Measurements from ENCODE around the gene MTFR1L. TPM values are rescaled to one million over a fixed set of nuclear protein-coding genes. Genes with fewer than 3 reads are reported as not detected.
"Not testable (repeated sequence)": the region's sequence is repeated elsewhere in the genome, so short reads cannot be mapped to it uniquely, and the experiment has no call there.

MTFR1L gene
- polyA plus RNA-seq, 3 donors: 67.3 to 73.5 (median 69.9) TPM

- Mint-ChIP-seq H3K9me3 (peaks cover 0 to 3% (median 0%) of the 10 kb centered on the region in 7 donors), H3K4me1 (no peaks in the 10 kb centered on the region), H3K4me3 (no peak overlapping the region), H3K27ac (no peak overlapping the region), H3K36me3 (peaks cover 45 to 46% of the 10 kb centered on the region in 2 donors), H3K27me3 (ENCODE audit: low read depth in 3 of 3) (no peaks in the 10 kb centered on the region)
- intact Hi-C loops (cut with micrococcal nuclease): no loop called here
- Histone ChIP-seq H3K4me1 (ENCODE audit: control insufficient read depth in 1 of 2, insufficient read depth in 2 of 2, low read length in 2 of 2) (no peaks in the 10 kb centered on the region), H3K27ac (ENCODE audit: low read depth in 1 of 2, low read length in 2 of 2) (no peak overlapping the region), H3K4me3 (replicated peaks in 1 of 3; ENCODE audit: low read depth in 2 of 3, low read length in 3 of 3) (no peak overlapping the region), H3K9ac (ENCODE audit: insufficient read depth, low read length, poor library complexity, severe bottlenecking) (no peak overlapping the region), H3K36me3 (replicated peaks in 1 of 2; ENCODE audit: control insufficient read depth in 1 of 2, insufficient read depth in 2 of 2, low read length in 2 of 2) (peaks cover 31 to 48% of the 10 kb centered on the region in 2 donors), H4K20me1 (ENCODE audit: insufficient read depth, low read length) (no peaks in the 10 kb centered on the region), H3K9me3 (replicated peaks in 1 of 2; ENCODE audit: control insufficient read depth in 1 of 2, insufficient read depth in 1 of 2, low read length in 2 of 2) (no peaks in the 10 kb centered on the region), H2AFZ (ENCODE audit: insufficient read depth, low read depth, low read length, poor library complexity, severe bottlenecking) (no peak overlapping the region), H3K4me2 (replicated peaks; ENCODE audit: extremely low read depth, low read length, poor library complexity, severe bottlenecking) (no peak overlapping the region), H3K27me3 (ENCODE audit: control insufficient read depth in 2 of 2, insufficient read depth in 2 of 2, low read length in 2 of 2) (no peaks in the 10 kb centered on the region), H3K79me2 (ENCODE audit: insufficient read depth, low read length) (peaks cover 15% of the 10 kb centered on the region)
- WGBS (ENCODE audit: insufficient coverage): no CpG with 5 or more reads among the region's 1 CpG
- no peak for DNase-seq
- no peak for TF ChIP-seq CTCF (IDR thresholded peaks at IDR 0.05)
Measured at GRCh38 chr1:25837262-25837875, 17.6 kb downstream of the MTFR1L start.

DNA sequence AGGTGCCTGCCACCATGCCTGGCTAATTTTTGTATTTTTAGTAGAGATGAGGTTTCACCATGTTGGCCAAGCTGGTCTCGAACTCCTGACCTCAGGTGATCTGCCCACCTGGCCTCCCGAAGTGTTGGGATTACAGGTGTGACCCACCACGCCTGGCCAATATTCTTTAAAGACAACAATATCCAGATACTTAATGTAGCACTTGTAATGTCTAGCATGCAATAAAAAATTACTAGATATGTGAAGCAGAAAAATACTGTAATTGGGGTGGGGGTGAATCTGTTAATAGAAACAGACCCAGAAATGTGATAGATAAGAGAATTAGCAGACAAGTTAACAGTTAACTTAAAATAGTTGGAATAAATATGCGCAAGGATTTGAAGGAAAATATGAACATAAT is 20.1 kb downstream of the MTFR1L start:
- H3K9me3 ChIP-seq (replicated peaks in 1 of 2; ENCODE audit: control insufficient read depth in 1 of 2, insufficient read depth in 1 of 2, low read length in 2 of 2); H2AFZ ChIP-seq (ENCODE audit: insufficient read depth, low read depth, low read length, poor library complexity, severe bottlenecking); H3K9ac ChIP-seq (ENCODE audit: insufficient read depth, low read length, poor library complexity, severe bottlenecking); intact Hi-C loops (cut with micrococcal nuclease); H3K4me3 Mint-ChIP-seq; H3K4me3 ChIP-seq (replicated peaks in 1 of 3; ENCODE audit: low read depth in 2 of 3, low read length in 3 of 3); H4K20me1 ChIP-seq (ENCODE audit: insufficient read depth, low read length); H3K9me3 Mint-ChIP-seq; DNase-seq; H3K27me3 ChIP-seq (ENCODE audit: control insufficient read depth in 2 of 2, insufficient read depth in 2 of 2, low read length in 2 of 2); H3K27me3 Mint-ChIP-seq (ENCODE audit: low read depth in 3 of 3); H3K4me2 ChIP-seq (replicated peaks; ENCODE audit: extremely low read depth, low read length, poor library complexity, severe bottlenecking); H3K27ac ChIP-seq (ENCODE audit: low read depth in 1 of 2, low read length in 2 of 2); H3K27ac Mint-ChIP-seq: not testable (repeated sequence)
- peaks cover 8 to 10% of the 10 kb centered on the region in 2 donors for H3K4me1 ChIP-seq (ENCODE audit: control insufficient read depth in 1 of 2, insufficient read depth in 2 of 2, low read length in 2 of 2)
- peaks cover 8 to 23% of the 10 kb centered on the region in 2 donors for H3K36me3 ChIP-seq (replicated peaks in 1 of 2; ENCODE audit: control insufficient read depth in 1 of 2, insufficient read depth in 2 of 2, low read length in 2 of 2)
- peaks cover 22 to 23% of the 10 kb centered on the region in 2 donors for H3K36me3 Mint-ChIP-seq
- H3K79me2 ChIP-seq (ENCODE audit: insufficient read depth, low read length): peaks cover 20% of the 10 kb centered on the region
- no CpG with 5 or more reads among the region's 4 CpGs for WGBS (ENCODE audit: insufficient coverage)
- H3K4me1 Mint-ChIP-seq: peaks cover 10% of the 10 kb centered on the region
